Parathyroid adenoma (tissue), 2 donors: Measurements from ENCODE around the gene C1orf210.

Experiments
- H2AFZ ChIP-seq: fragments of 300-600 bp; sonication (generic); one replicate; pipeline ENCODE4 v1.7.0; 2017; ENCODE audit warnings: antibody characterized with exemption, mild to moderate bottlenecking
- H3K27ac ChIP-seq: fragments of 300-600 bp; sonication (generic); one replicate; pipeline ENCODE4 v1.7.0; 2017
- H3K27me3 ChIP-seq: fragments of 300-600 bp; sonication (generic); one replicate; pipeline ENCODE4 v1.7.0; 2017; ENCODE audit warnings: low read length; ENCODE audit not compliant: control insufficient read depth, insufficient read depth
- H3K36me3 ChIP-seq: fragments of 300-600 bp; sonication (generic); one replicate; pipeline ENCODE4 v1.7.0; 2017; ENCODE audit warnings: low read length; ENCODE audit not compliant: control insufficient read depth, insufficient read depth
- H3K4me1 ChIP-seq: fragments of 300-600 bp; sonication (generic); one replicate; pipeline ENCODE4 v1.7.0; 2017; ENCODE audit warnings: control low read depth
- H3K4me2 ChIP-seq: fragments of 300-600 bp; sonication (generic); one replicate; pipeline ENCODE4 v1.7.0; 2017; ENCODE audit warnings: low read length
- H3K4me3 ChIP-seq: fragments of 300-600 bp; sonication (generic); one replicate; pipeline ENCODE4 v1.7.0; 2017; ENCODE audit warnings: low read depth, low read length
- H3K79me2 ChIP-seq: fragments of 300-600 bp; sonication (generic); one replicate; pipeline ENCODE4 v1.7.0; 2017; ENCODE audit warnings: control low read depth
- H3K9ac ChIP-seq: fragments of 300-600 bp; sonication (generic); one replicate; pipeline ENCODE4 v1.7.0; 2017; ENCODE audit warnings: mild to moderate bottlenecking
- H3K9me3 ChIP-seq: fragments of 300-600 bp; sonication (generic); one replicate; pipeline ENCODE4 v1.7.0; 2017; ENCODE audit warnings: low read length; ENCODE audit not compliant: control insufficient read depth
- CTCF ChIP-seq: fragments of 300-600 bp; sonication (generic); IDR thresholded peaks from one replicate; pipeline ENCODE4 v1.7.0; 2017; ENCODE audit warnings: antibody characterized with exemption, mild to moderate bottlenecking
- donor health status: primary hyperparathyroidism.

Gene C1orf210

GRCh38 chr1:43256675-43257570 is 28.5 kb downstream of the C1orf210 start:
- no peaks in the 10 kb centered on the region for H3K4me1 ChIP-seq
- TF ChIP-seq CTCF: no peak
- no peaks in the 10 kb centered on the region for H3K36me3 ChIP-seq
- H3K27me3 ChIP-seq: no peaks in the 10 kb centered on the region
- H2AFZ ChIP-seq: no peak overlapping the region
- no peak overlapping the region for H3K4me2 ChIP-seq
- H3K27ac ChIP-seq: no peak overlapping the region
- H3K9me3 ChIP-seq: no peaks in the 10 kb centered on the region
- no peak overlapping the region for H3K9ac ChIP-seq
- H3K79me2 ChIP-seq: no peaks in the 10 kb centered on the region
- H3K4me3 ChIP-seq: no peak overlapping the region

- no peak overlapping the region for H3K4me2 ChIP-seq
- H3K79me2 ChIP-seq: no peaks in the 10 kb centered on the region
- no peaks in the 10 kb centered on the region for H3K4me1 ChIP-seq
- TF ChIP-seq CTCF: no peak
- no peak overlapping the region for H3K4me3 ChIP-seq
- H2AFZ ChIP-seq: no peak overlapping the region
- H3K27me3 ChIP-seq: no peaks in the 10 kb centered on the region
- H3K9me3 ChIP-seq: no peaks in the 10 kb centered on the region
- no peak overlapping the region for H3K27ac ChIP-seq
- no peaks in the 10 kb centered on the region for H3K36me3 ChIP-seq
- no peak overlapping the region for H3K9ac ChIP-seq
Measured at GRCh38 chr1:43255438-43256210, 29.8 kb downstream of the C1orf210 start.

GRCh38 chr1:43253876-43254275 is 31.5 kb downstream of the C1orf210 start:
- H3K27me3 ChIP-seq: no peaks in the 10 kb centered on the region
- no peak for TF ChIP-seq CTCF
- H3K27ac ChIP-seq: no peak overlapping the region
- no peak overlapping the region for H3K4me2 ChIP-seq
- H3K9ac ChIP-seq: no peak overlapping the region
- H3K79me2 ChIP-seq: no peaks in the 10 kb centered on the region
- no peak overlapping the region for H2AFZ ChIP-seq
- H3K9me3 ChIP-seq: no peaks in the 10 kb centered on the region
- H3K36me3 ChIP-seq: no peaks in the 10 kb centered on the region
- H3K4me3 ChIP-seq: no peak overlapping the region
- no peaks in the 10 kb centered on the region for H3K4me1 ChIP-seq

GRCh38 chr1:43253173-43253572 is 32.2 kb downstream of the C1orf210 start:
- H3K9ac ChIP-seq: no peak overlapping the region
- H3K79me2 ChIP-seq: no peaks in the 10 kb centered on the region
- H3K36me3 ChIP-seq: no peaks in the 10 kb centered on the region
- H3K27me3 ChIP-seq: no peaks in the 10 kb centered on the region
- H3K27ac ChIP-seq: no peak overlapping the region
- H3K9me3 ChIP-seq: no peaks in the 10 kb centered on the region
- no peak overlapping the region for H3K4me2 ChIP-seq
- H3K4me3 ChIP-seq: no peak overlapping the region
- no peak for TF ChIP-seq CTCF
- H3K4me1 ChIP-seq: no peaks in the 10 kb centered on the region
- no peak overlapping the region for H2AFZ ChIP-seq
